HG02678 (cell line): Measurements from ENCODE around the gene MIEF1.
"Not testable (repeated sequence)": the region's sequence is repeated elsewhere in the genome, so short reads cannot be mapped to it uniquely, and the experiment has no call there.

Experiments
- ATAC-seq: cut with Tn5 transposase; IDR thresholded peaks from one replicate; pipeline ENCODE4 v1.9.1; 2021; ENCODE audit warnings: mild to moderate bottlenecking, moderate library complexity; ENCODE audit not compliant: unreplicated experiment

MIEF1 gene

DNA sequence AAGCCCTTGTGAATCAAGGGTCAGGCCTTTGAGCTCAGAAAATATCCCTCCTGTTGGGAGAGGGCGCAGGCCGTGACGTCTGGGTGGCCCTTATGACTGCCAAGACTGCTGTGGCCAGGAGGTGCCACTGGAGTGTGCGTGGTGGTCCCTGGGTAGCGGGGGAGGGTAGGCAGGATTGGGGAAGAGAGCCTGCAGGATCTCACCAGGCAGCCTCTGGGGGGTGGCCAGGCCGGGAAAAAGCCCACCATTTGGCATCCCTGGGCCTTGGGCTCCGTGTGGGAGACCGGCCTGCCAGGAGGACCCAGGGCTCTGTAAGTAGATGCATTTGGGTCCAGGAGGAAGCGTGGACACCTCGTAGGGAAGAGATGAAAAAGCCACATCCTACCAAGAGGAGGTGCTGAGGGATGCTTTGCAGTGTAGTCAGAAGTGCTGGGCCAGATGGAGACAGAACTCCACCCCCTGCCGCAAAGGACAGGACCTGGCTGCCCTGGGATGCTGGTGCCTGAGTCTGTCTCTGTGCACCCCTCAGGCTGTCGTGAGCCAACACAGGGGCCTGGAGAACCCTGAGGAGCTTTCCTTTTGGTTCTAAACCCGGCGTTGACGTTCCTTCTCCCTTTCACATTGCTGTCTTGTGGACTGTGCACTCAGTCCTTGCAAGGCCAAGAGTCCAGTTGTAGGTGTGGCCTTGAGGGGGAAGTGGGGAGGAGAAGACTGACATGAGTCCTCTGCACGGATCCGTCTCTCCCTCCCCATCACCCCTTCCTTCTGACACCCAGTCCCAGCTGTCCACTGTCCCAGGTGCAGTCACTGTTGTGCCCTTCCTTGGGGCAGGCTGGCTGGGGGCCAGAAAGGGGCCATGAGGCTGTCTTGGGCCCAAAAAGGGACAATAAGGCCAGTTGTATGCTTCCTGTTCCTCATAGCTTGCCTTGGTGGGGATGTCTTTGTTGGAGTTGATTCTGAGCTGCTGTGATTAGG, 12.7 kb upstream of the MIEF1 start:
- ATAC-seq, result no peak

GRCh38 chr22:39490135-39490798, 11.8 kb upstream of the MIEF1 start:
- ATAC-seq, result peak; percentile 73

GRCh38 chr22:39490966-39491680, 11.0 kb upstream of the MIEF1 start:
- ATAC-seq, result no peak

DNA sequence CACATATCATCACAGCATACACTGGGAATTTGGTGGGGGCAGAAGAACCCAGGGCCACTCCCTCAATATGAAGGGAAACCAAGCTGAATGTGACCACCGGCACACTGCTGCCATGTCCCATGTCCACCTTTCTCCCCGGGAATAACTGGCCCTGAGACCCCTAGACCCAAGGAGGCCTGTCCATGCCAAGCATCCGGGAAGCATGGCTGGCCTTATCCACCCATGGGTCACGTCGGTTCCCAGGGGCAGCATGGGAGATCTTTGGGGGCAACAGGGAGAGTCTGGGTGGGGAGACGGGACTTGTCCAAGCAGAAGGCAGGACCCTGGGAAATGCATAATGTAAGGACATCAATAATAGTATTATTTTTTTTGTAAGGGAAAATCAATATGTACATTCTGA, 10.4 kb upstream of the MIEF1 start:
- no peak for ATAC-seq

DNA sequence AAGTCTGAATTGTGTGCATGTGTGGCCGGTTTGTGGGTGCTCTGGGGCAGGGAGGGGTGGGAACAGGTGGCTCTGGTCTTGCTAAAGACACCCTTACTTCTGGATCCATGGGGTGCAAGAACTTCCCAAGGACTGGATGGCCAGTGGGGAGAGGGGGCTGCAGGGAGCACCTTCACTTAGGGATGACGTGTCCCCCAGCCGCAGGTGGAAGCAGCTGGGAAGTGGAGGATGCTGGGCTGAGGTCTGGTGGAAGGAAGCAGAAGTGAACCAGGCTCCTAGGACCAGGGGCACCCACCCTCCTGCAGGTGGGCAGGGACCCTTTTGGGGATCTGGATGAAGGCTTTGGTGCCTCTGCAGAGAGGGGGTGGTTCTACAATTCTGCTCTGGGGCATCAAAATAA, 9.9 kb upstream of the MIEF1 start:
- ATAC-seq, result no peak

- ATAC-seq, result no peak
These were observed 8.3 kb upstream of the MIEF1 start for GRCh38 chr22:39493759-39494158.

DNA sequence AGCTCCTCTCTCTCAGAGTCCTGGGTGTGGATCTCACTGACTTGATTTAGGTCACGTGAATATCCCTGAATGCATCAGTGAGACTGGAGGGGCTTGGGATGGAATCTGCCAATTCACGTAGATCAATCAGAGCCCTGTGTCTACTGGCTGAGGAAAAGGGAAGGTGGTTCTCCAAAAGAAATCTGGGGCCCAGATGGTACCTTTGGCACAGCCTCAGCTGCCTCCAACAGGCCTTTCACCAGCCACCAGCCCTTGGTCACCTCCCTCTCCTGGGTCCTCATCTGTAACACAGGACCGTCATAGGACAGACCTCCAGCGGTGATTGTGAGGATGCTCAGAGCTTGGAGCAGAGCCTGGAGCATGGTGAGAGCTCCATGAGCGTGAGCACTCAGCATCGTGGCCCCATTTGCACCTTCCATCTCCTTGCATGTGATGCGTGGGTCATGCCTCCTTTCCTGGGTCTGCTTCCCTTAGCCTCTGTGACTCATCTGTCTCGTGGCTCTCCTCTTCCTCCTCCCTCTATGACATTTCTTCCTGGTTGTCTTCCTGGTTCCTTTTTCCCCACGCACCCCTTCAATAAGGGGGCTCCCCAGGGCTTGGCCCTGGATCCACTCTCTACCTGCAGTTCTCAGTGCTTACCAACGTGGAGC, 7.5 kb upstream of the MIEF1 start:
- no peak for ATAC-seq

- no peak for ATAC-seq
These were observed 5.8 kb upstream of the MIEF1 start for GRCh38 chr22:39496131-39496838.

- no peak for ATAC-seq
These were observed 4.7 kb upstream of the MIEF1 start for GRCh38 chr22:39497429-39497828.

- ATAC-seq, result no peak
These were observed 3.7 kb upstream of the MIEF1 start for GRCh38 chr22:39498368-39498767.

- no peak for ATAC-seq
These were observed 3.3 kb upstream of the MIEF1 start for GRCh38 chr22:39498802-39499201.

GRCh38 chr22:39500101-39500500, 2.0 kb upstream of the MIEF1 start:
- no peak for ATAC-seq

- ATAC-seq, result peak; percentile 23
These were observed 414 bp upstream of the MIEF1 start for GRCh38 chr22:39501644-39502108.

GRCh38 chr22:39502789-39503409, 809 bp downstream of the MIEF1 start:
- peak; percentile 12 for ATAC-seq

DNA sequence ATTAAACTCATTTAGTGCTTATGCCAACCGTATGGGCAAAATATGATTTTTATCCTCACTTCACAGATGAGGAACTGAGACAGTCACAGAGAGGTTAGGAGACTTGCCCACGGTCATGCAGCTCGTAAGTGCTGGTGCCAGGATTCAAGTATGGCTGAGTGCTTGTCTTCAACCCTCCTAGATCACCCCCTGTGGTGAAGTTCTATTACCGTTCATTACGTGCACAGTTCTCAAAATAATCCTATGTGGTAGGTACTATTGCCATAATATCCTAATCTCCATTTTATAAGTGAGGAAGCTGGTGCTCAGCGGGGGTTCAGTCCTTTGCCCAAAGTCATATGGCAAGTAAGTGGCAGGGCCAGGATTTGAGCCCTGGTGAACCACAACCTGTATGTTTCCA, 1.5 kb downstream of the MIEF1 start:
- no peak for ATAC-seq

GRCh38 chr22:39504071-39504470, 2.0 kb downstream of the MIEF1 start:
- no peak for ATAC-seq

DNA sequence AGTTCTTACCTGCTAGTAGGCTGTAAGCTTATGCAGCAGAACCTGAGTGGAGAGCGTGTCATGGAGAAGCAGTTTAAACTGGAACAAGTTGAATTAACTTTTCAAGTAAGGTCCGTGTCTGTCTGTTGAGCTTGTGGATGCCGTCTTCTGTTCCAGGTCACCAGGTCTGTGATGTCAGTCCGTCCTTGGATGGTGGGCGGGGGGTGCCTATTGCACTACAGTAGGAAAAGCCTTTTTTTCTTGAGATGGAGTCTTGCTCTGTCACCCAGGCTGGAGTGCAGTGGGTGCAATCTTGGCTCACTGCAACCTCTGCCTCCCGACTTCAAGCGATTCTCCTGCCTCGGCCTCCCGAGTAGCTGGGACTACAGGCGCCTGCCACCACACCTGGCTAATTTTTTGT, 4.9 kb downstream of the MIEF1 start:
- ATAC-seq, result not testable (repeated sequence)

GRCh38 chr22:39508393-39508792, 6.3 kb downstream of the MIEF1 start:
- no peak for ATAC-seq

DNA sequence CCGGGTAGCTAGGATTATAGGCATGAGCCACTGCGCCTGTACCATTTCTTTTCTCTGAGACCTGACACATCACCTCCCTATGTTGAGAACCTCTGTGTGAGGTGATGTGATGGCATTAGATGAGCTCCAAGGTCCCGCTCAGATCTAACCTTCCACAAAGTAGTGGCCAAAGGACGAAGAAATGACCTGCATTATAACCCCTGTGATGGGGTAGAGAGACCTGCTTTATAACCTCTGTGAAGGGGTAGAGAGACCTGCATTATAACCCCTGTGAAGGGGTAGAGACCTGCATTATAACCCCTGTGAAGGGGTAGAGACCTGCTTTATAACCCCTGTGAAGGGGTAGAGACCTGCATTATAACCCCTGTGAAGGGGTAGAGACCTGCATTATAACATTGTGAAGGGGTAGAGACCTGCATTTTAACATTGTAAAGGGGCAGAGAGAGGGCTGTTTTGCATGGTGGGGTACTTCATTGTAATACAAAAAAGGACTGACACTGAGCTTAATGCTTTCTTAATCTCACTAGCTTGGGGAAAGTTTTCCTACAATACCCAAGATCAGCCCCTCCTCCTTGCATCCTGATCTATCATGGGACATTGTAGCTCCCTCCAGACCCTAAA, 8.5 kb downstream of the MIEF1 start:
- ATAC-seq, result no peak
